H1 (cell line): ENCODE results near the gene VWA3B. TPM values are rescaled to one million over a fixed set of nuclear protein-coding genes. Genes with fewer than 3 reads are reported as not detected.

Experiments used
- CTCF ChIA-PET: fragments of 300-600 bp; sonication (Branson Sonifier 250); formaldehyde crosslinking; loops from one replicate; lab custom pipeline; 2021; ENCODE audit not compliant: partially characterized antibody; lab: Charles Lee
- POLR2A ChIA-PET: fragments of 300-600 bp; sonication (Branson Sonifier 250); formaldehyde crosslinking; loops from one replicate; lab custom pipeline; 2021; ENCODE audit warnings: inconsistent platforms; ENCODE audit not compliant: partially characterized antibody; lab: Charles Lee
- DNase-seq, 2 experiments: peaks; one replicate each; pipeline versions ENCODE4 v3.0.0 to v3.0.0-alpha.2; 2010 to 2022; ENCODE audit warnings: low spot score in 2 of 2, low read depth in 1 of 2, mixed read lengths in 1 of 2
- FAIRE-seq: peaks from 2 replicates; lab custom pipeline; 2011; peaks lifted over from hg19 to GRCh38; lab: Jason Lieb, UNC
- H2AFZ ChIP-seq: 2 replicates; pipeline ENCODE4 v1.8.1; 2012; ENCODE audit warnings: low read length, inconsistent platforms
- H2AK5ac ChIP-seq: 2 replicates; pipeline ENCODE4 v1.6.1; 2013; ENCODE audit warnings: low read depth, low read length
- H2BK120ac ChIP-seq: replicated peaks from 2 replicates; pipeline ENCODE3; 2013; ENCODE audit warnings: low read depth, low read length, inconsistent platforms
- H2BK12ac ChIP-seq: 2 replicates; pipeline ENCODE4 v1.6.1; 2013; ENCODE audit warnings: low read depth, low read length
- H2BK15ac ChIP-seq: 2 replicates; pipeline ENCODE4 v1.6.1; 2013; ENCODE audit warnings: low read length
- H2BK20ac ChIP-seq: 2 replicates; pipeline ENCODE4 v1.6.1; 2013; ENCODE audit warnings: low read length
- H2BK5ac ChIP-seq: 2 replicates; pipeline ENCODE4 v1.6.1; 2013; ENCODE audit warnings: low read depth, low read length
- H3K14ac ChIP-seq: 2 replicates; pipeline ENCODE4 v1.6.1; 2013; ENCODE audit warnings: inconsistent platforms; ENCODE audit not compliant: insufficient read length
- H3K18ac ChIP-seq: 2 replicates; pipeline ENCODE4 v1.6.1; 2013; ENCODE audit warnings: low read length; ENCODE audit errors: extremely low read depth
- H3K23ac ChIP-seq: 2 replicates; pipeline ENCODE4 v1.6.1; 2013; ENCODE audit warnings: inconsistent platforms; ENCODE audit not compliant: insufficient read length
- H3K23me2 ChIP-seq: 2 replicates; pipeline ENCODE4 v1.6.1; 2013; ENCODE audit warnings: low read depth, low read length
- H3K27ac ChIP-seq: 2 replicates; pipeline ENCODE4 v1.6.1; 2011; ENCODE audit warnings: low read depth, low read length, inconsistent platforms
- H3K27me3 ChIP-seq, 4 experiments: replicated peaks in 1 of 4; 1 replicate in 1 of 4; 2 replicates in 3 of 4; pipeline versions ENCODE4 v1.6.1 to v1.8.1; 2011 to 2013; ENCODE audit warnings: low read length in 3 of 4, mild to moderate bottlenecking in 3 of 4, inconsistent platforms in 2 of 4, mixed read lengths in 2 of 4, moderate library complexity in 1 of 4; ENCODE audit not compliant: control insufficient read depth in 3 of 4, insufficient read depth in 3 of 4; ENCODE audit errors: extremely low read depth in 1 of 4
- H3K36me3 ChIP-seq, 4 experiments: 2 replicates each; pipeline versions ENCODE4 v1.6.1 to v1.8.1; 2011 to 2013; ENCODE audit warnings: mild to moderate bottlenecking in 4 of 4, low read length in 3 of 4, moderate library complexity in 2 of 4, control low read depth in 1 of 4, inconsistent platforms in 1 of 4; ENCODE audit not compliant: insufficient read depth in 4 of 4, control insufficient read depth in 2 of 4
- H3K4ac ChIP-seq: replicated peaks from 2 replicates; pipeline ENCODE3; 2013; ENCODE audit warnings: low read length, low read depth, mixed read lengths, inconsistent platforms; ENCODE audit not compliant: insufficient read length
- H3K4me1 ChIP-seq, 4 experiments: replicated peaks in 1 of 4; 1 replicate in 1 of 4; 2 replicates in 3 of 4; pipeline versions ENCODE4 v1.6.1 to v1.8.1; 2011 to 2013; ENCODE audit warnings: low read length in 3 of 4, inconsistent platforms in 2 of 4, mixed read lengths in 1 of 4; ENCODE audit not compliant: insufficient read depth in 4 of 4, control insufficient read depth in 3 of 4
- H3K4me2 ChIP-seq, 2 experiments: 2 replicates each; pipeline versions ENCODE4 v1.6.1 to v1.8.1; 2011 to 2013; ENCODE audit warnings: low read depth in 2 of 2, low read length in 2 of 2, control low read depth in 1 of 2, inconsistent platforms in 1 of 2, mild to moderate bottlenecking in 1 of 2; ENCODE audit not compliant: insufficient read depth in 1 of 2
- H3K4me3 ChIP-seq, 4 experiments: fragments of 200-600, 300-600 bp in 1 of 4; sonication (generic), shearing (Covaris generic), sonication (Bioruptor Twin) in 1 of 4; 2 replicates each; pipeline versions ENCODE4 v1.5.1 to v1.8.1; 2011 to 2016; ENCODE audit warnings: low read length in 4 of 4, low read depth in 3 of 4, control low read depth in 2 of 4, inconsistent platforms in 2 of 4, mild to moderate bottlenecking in 2 of 4, mixed read lengths in 1 of 4, moderate library complexity in 1 of 4; ENCODE audit not compliant: insufficient read depth in 2 of 4; ENCODE audit errors: extremely low read depth in 1 of 4
- H3K56ac ChIP-seq: replicated peaks from 2 replicates; pipeline ENCODE3; 2013; ENCODE audit warnings: low read depth, mild to moderate bottlenecking, mixed read lengths, low read length, inconsistent platforms; ENCODE audit not compliant: insufficient read length
- H3K79me1 ChIP-seq: 2 replicates; pipeline ENCODE4 v1.6.1; 2013; ENCODE audit warnings: low read depth, low read length, control low read depth
- H3K79me2 ChIP-seq, 2 experiments: 2 replicates each; pipeline versions ENCODE4 v1.6.1 to v1.8.1; 2012 to 2013; ENCODE audit warnings: low read length in 2 of 2, mild to moderate bottlenecking in 2 of 2, inconsistent platforms in 1 of 2; ENCODE audit not compliant: insufficient read depth in 2 of 2, control insufficient read depth in 1 of 2
- H3K9ac ChIP-seq, 4 experiments: replicated peaks in 1 of 4; 1 replicate in 1 of 4; 2 replicates in 3 of 4; pipeline versions ENCODE4 v1.6.1 to v1.8.1; 2011 to 2013; ENCODE audit warnings: low read depth in 3 of 4, low read length in 3 of 4, control low read depth in 2 of 4, mild to moderate bottlenecking in 2 of 4, moderate library complexity in 2 of 4, inconsistent platforms in 1 of 4; ENCODE audit errors: extremely low read depth in 1 of 4
- H3K9me3 ChIP-seq, 2 experiments: 2 replicates each; pipeline versions ENCODE4 v1.6.1 to v1.8.1; 2012 to 2013; ENCODE audit warnings: mild to moderate bottlenecking in 2 of 2, moderate library complexity in 2 of 2, control low read depth in 1 of 2, inconsistent platforms in 1 of 2, low read depth in 1 of 2, low read length in 1 of 2, mixed read lengths in 1 of 2; ENCODE audit not compliant: insufficient read depth in 2 of 2
- H4K20me1 ChIP-seq, 2 experiments: replicated peaks in 1 of 2; 2 replicates each; pipeline versions ENCODE3 to v1.8.1; 2011 to 2013; ENCODE audit warnings: inconsistent platforms in 2 of 2, low read length in 2 of 2, mild to moderate bottlenecking in 1 of 2; ENCODE audit not compliant: insufficient read depth in 2 of 2, control insufficient read depth in 1 of 2
- H4K5ac ChIP-seq: 2 replicates; pipeline ENCODE4 v1.6.1; 2013; ENCODE audit warnings: low read length, low read depth, mixed read lengths, inconsistent platforms; ENCODE audit not compliant: insufficient read length
- H4K8ac ChIP-seq: 2 replicates; pipeline ENCODE4 v1.8.0; 2013; ENCODE audit warnings: mild to moderate bottlenecking, moderate library complexity, low read length, inconsistent platforms; ENCODE audit not compliant: insufficient read depth; ENCODE audit errors: extremely low read depth
- H4K91ac ChIP-seq: replicated peaks from 2 replicates; pipeline ENCODE3; 2013; ENCODE audit warnings: low read length, mixed read lengths, inconsistent platforms; ENCODE audit not compliant: insufficient read length
- ATF2 ChIP-seq: IDR thresholded peaks from 2 replicates; pipeline ENCODE4 v1.6.1; 2012; ENCODE audit warnings: low read length, inconsistent platforms
- MAFK ChIP-seq: IDR thresholded peaks from 2 replicates; pipeline ENCODE4 v1.6.1; 2012; ENCODE audit warnings: low read depth, mild to moderate bottlenecking, improper control_type of control experiment, low read length
- RAD21 ChIP-seq, 2 experiments: IDR thresholded peaks in 1 of 2; conservative IDR thresholded peaks in 1 of 2; 2 replicates each; pipeline ENCODE4 v1.6.1; 2011; ENCODE audit warnings: low read depth in 2 of 2, low read length in 2 of 2, improper control_type of control experiment in 1 of 2, inconsistent platforms in 1 of 2, mild to moderate bottlenecking in 1 of 2, moderate library complexity in 1 of 2
- SRF ChIP-seq: IDR thresholded peaks from 2 replicates; pipeline ENCODE4 v1.6.1; 2011; ENCODE audit warnings: mild to moderate bottlenecking, low read depth, low read length, moderate library complexity
- TBP ChIP-seq: IDR thresholded peaks from 2 replicates; pipeline ENCODE4 v1.6.1; 2011; ENCODE audit warnings: low read depth, low read length, improper control_type of control experiment
- TEAD4 ChIP-seq: IDR thresholded peaks from 2 replicates; pipeline ENCODE4 v1.6.1; 2012; ENCODE audit warnings: low read depth, low read length, inconsistent platforms, mixed read lengths
- USF2 ChIP-seq: IDR thresholded peaks from 2 replicates; pipeline ENCODE4 v1.6.1; 2011; ENCODE audit warnings: low read length, improper control_type of control experiment
- WGBS, 2 experiments: shearing (Covaris generic) in 1 of 2; methylation state at CpG; one replicate each; pipeline versions ENCODE4 v1.1.6 to v1.1.7; 2013 to 2015; ENCODE audit warnings: low lambda C conversion rate in 2 of 2, mixed read lengths in 2 of 2, inconsistent platforms in 1 of 2, low coverage in 1 of 2, missing lambda C conversion rate in 1 of 2; ENCODE audit not compliant: insufficient replicate concordance in 2 of 2, insufficient coverage in 1 of 2, insufficient read length in 1 of 2; ENCODE audit errors: extremely low coverage in 1 of 2, missing lambda C conversion rate in 1 of 2; 5-methylcytosine and 5-hydroxymethylcytosine counted together
- polyA plus RNA-seq, 7 experiments: library from polyadenylated mRNA; depleted of rRNA in 3 of 7; stranded (reverse) in 5 of 7; unstranded in 2 of 7; fragments of >200 nt in 5 of 7; fragments of 200-250 nt in 2 of 7; gene quantifications; 1 replicate in 5 of 7; 2 replicates in 1 of 7; 4 replicates in 1 of 7; pipeline versions ENCODE4 v1.2.1 to v1.2.3, GENCODE V29; 2011 to 2013; ENCODE audit warnings: missing spikeins in 2 of 7, mixed read lengths in 2 of 7
- total RNA-seq: library from RNA; stranded (reverse); fragmentation: NEBNext Ultra II Directional; extraction: Animal tissue kit (Norgen Biotek cat#: 25700); gene quantifications from 2 replicates; pipeline ENCODE4 v1.2.1, GENCODE V29; 2021

VWA3B gene
- total and polyA plus RNA-seq, 2 of the 8 experiments (the other 6 are each of a cell fraction or from before 2014, with no cell fraction given): not detected

GRCh38 chr2:98355881-98356280, 268.9 kb downstream of the VWA3B start:
- FAIRE-seq (no peak), DNase-seq (peak in 1 of 2 experiments; percentile 17)
- Histone ChIP-seq H3K4me1 (no peaks in the 10 kb centered on the region), H3K23me2 (no peaks in the 10 kb centered on the region), H2BK12ac (no peak overlapping the region), H3K56ac (no peak overlapping the region), H4K8ac (no peak overlapping the region), H3K36me3 (no peaks in the 10 kb centered on the region), H3K27ac (no peak overlapping the region), H3K79me2 (no peaks in the 10 kb centered on the region), H3K4me3 (no peak overlapping the region), H2BK5ac (no peak overlapping the region), H2BK20ac (no peak overlapping the region), H4K91ac (no peak overlapping the region), H3K4ac (no peak overlapping the region), H4K20me1 (no peaks in the 10 kb centered on the region), H3K9me3 (peaks cover 3 to 6% of the 10 kb centered on the region in 2 experiments; a peak in 3 of 4 replicates), H4K5ac (no peak overlapping the region), H3K14ac (no peak overlapping the region), H3K23ac (no peak overlapping the region), H2BK120ac (no peak overlapping the region), H3K4me2 (no peak overlapping the region), H2AFZ (no peak overlapping the region), H3K18ac (no peak overlapping the region), H3K9ac (no peak overlapping the region), H3K79me1 (no peaks in the 10 kb centered on the region), H2BK15ac (no peak overlapping the region), H3K27me3 (peaks cover 0 to 1% (median 0%) of the 10 kb centered on the region in 4 experiments; a peak in 2 of 7 replicates), H2AK5ac (no peak overlapping the region)
- CTCF ChIA-PET: no interaction called here
- POLR2A ChIA-PET: no interaction called here
- WGBS, 2 experiments: 84% methylated on average over 3 of the region's 3 CpGs; no CpG with 5 or more reads in 1 of the 2 experiments
- TF ChIP-seq USF2: no peak
- no peak for TF ChIP-seq ATF2
- no peak for TF ChIP-seq MAFK
- TF ChIP-seq TBP: no peak
- TF ChIP-seq SRF: no peak
- no peak for TF ChIP-seq RAD21 (IDR thresholded peaks at IDR 0.05 in 1 of 2, conservative IDR thresholded peaks at IDR 0.05 in 1 of 2; ENCODE audit: low read depth in 2 of 2, low read length in 2 of 2)
- TF ChIP-seq TEAD4: no peak
